ENCODE measurements around the gene HOXB5.
A peak's percentile ranks its signal among the peaks of the same experiment; 100 is the strongest.

HOXB5 gene

GRCh38 chr17:48603959-48604769 is 10.6 kb upstream of the HOXB5 start:
- no peak for DNase-seq (ENCODE audit: low read depth, low spot score)

DNA sequence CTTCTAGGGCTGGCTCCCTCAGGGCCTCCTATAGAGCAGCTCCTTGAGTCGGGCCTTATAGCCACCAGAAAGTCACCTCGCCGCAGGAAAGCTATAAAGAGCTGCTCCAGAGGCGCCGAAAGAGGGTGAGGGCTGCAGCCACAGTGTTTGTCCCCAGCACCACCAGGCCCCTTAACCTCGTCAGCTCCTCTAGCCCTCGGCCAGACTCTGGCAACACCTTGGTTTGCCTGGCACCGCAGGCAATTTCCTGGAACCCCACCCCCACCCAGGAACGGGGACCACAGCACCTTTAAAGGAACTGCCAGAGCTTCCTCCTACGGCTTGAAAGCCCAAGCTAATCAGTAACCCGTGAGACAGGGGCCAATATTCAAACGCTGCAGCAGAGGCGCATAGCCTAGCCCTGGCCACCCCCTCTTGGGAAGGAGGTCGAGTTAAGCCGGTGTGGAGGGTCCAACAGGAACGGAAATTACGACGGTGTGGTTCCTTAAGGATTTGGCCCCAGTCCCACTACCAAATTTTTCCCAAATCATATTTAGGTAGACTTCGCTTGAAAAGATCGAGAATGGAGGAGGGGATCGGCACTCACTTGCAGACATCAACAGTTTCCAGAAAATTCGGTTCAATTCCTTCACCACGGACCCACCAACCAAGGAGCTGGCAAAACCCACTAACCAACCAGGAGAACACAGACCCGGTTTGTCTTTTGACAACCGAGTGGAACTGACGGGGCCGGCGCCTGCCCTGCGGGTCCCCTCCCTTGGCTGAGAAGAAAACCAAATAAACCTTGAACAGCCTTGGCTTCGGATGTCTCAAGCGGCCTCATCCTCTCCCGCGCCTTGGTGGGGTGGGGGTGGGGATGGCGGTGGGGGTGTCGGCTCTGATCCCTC is 8.2 kb upstream of the HOXB5 start:
- no peak for DNase-seq (ENCODE audit: low read depth, low spot score)

DNA sequence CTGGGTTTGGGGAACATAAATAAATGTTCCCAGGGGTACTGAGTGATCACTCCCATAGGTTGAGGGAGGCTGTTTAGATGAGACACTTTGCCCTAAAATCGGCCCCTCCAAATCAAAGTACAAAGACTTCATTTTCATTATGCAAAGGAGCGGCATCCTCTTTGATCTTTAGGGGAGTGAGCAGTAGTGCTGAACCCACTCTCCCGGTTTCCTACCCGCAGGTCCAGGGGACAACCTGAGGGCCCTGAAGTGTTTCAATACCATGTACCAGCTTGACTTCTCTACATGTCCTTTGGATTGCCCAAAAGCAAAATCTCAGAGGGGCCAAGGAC is 7.6 kb upstream of the HOXB5 start:
- DNase-seq (ENCODE audit: low read depth, low spot score) = no peak

DNA sequence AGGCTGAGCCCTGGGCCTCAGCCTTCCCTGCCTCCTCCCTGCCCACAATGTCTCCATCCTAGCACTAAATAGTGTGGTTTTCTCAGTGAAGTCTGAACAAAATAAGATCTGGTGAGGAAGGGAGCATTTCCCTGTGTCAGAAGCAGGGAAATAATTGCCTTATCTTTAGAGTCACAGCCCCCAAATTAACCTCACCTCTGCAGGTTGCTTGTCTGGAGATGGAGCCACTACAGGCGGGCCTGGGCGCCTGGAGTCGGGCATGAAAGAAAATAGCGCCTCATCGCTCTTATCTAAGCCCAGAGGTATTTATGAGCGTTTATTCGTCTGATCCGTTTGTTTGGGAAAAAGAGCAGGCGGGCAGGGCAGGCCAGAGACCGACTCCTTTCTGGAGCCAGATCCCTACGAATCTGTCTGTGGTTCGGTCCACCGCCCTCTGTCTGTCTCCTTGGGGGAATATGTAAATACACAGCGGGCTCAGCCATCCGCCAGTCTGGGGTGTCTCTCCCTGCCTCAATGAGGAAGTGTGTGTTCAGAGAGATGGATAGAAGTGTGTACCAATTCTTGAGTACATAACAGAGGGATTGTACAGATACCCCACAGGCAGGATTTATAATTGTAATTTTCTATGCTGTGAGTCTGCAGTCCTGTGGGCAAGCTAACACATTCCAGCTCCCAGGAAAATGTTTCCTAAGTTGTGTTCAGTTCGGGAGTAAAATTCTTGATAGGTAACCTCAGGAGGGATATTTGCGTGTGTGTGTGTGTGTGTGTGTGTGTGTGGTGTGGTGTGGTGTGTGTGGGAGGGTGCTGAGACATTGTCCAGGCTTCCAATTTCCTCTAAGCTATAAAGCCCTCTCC is 6.9 kb upstream of the HOXB5 start:
- DNase-seq (ENCODE audit: low read depth, low spot score) = no peak

GRCh38 chr17:48599354-48599753 is 5.8 kb upstream of the HOXB5 start:
- no peak for DNase-seq (ENCODE audit: low read depth, low spot score)

DNA sequence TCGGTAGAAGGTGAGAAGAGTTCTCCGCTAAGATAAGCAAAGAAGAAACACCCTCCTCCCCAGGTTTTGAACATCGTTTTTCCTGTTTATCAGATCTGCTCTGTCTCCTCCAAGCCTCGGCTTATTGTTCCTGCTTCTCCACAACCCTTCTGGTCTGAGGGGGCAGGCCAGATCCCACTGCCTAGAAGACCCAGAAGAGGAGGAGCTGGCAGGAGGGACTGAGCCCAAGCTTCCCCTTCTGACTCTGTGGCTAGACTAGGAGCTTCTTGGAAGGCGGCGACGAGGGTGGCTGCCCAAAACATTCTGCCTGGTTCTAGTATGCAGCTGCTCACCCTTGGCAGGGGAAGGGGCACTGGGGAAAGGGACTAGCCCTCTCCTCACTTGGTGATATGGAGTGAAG is 5.2 kb upstream of the HOXB5 start:
- no peak for DNase-seq (ENCODE audit: low read depth, low spot score)

DNA sequence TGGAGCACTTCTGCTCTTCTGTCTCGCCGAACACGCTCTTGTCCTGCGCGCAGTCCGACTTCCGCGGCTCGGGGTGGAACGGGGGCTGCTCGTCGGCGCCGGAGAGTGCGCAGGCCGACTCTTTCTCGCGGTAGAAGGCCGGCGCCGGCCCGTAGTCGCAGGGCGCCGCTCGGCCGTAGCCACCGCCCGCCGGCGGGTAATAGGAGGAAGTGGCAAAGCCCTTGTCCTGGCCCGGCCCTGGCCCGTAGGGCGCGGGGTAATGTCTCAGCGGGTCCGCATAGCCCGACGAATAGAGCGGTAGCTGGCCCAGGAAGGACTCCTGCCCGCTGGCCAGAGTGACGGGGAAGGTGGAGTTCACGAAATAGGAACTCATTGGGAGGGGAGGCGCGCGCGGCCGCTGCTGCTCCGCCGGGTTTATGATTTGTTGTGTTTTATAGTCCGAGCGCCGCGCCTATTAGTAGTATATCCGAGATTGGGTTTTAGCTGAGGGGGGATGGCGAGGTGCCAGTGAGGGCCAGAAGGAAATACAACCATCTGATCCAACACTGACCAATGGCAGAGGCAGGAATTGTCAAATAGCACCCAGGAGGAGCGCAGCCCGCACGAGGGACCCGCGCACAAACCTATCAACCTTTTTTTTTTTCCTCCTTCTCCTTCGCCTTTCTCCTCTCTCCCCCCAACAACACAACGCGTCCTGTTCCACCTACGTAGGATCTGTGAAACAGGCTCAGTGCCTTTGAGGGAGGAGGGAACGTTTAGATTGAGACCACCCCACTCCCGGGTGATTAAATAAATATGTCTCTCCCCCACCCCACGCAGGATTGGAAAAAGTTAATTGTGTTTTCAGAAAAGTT is 4.4 kb upstream of the HOXB5 start:
- no peak for DNase-seq (ENCODE audit: low read depth, low spot score)

DNA sequence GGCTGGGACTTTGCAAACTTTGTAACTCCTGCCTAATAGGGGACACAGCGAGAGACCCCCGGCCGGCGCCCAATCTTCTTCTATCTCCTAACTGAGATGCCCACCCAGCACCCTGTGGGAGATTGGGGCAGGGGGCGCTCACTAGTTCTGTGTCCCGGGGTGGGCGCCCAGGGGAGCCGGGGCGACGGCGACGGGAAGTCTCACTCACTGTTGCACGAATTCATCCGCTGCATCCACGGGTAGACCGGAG is 3.9 kb upstream of the HOXB5 start:
- no peak for DNase-seq (ENCODE audit: low read depth, low spot score)

GRCh38 chr17:48596735-48597527 is 3.4 kb upstream of the HOXB5 start:
- DNase-seq (ENCODE audit: low read depth, low spot score) = no peak

GRCh38 chr17:48596000-48596734 is 2.6 kb upstream of the HOXB5 start:
- no peak for DNase-seq (ENCODE audit: low read depth, low spot score)

DNA sequence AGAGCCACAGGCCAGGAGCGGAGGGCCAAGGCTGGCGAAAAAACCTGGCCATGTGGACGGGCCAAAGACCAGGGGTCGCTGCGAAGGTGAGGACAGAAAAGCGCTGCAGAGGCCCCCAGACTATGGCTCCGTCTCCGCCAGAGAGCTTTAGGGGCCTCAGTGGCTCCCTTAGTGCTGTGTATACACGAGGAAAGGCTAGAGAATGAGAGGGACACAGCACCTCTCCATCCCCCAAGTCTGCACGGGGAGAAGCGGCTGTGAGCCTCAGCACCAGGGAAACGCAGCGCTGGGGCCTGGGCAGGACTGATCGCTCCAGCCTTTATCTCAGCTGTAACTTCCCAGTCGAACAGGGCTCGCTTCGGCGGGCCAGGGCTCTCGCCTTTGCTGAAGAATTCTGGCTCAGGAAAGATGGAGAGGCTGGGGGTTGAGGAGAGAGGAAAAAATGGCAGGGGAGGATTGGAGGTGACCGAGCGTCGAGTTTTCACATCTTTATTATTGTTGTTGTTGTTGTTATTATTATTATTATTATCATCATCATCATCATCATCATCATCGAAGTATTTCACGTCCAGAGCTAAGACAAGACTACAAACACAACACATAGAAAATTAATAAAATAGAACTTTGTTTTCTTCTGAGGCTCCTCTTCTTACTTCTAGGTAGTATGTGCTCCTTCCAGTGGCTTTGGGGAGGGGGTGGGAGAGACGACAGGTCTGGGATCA is 1.9 kb upstream of the HOXB5 start:
- no peak for DNase-seq (ENCODE audit: low read depth, low spot score)

DNA sequence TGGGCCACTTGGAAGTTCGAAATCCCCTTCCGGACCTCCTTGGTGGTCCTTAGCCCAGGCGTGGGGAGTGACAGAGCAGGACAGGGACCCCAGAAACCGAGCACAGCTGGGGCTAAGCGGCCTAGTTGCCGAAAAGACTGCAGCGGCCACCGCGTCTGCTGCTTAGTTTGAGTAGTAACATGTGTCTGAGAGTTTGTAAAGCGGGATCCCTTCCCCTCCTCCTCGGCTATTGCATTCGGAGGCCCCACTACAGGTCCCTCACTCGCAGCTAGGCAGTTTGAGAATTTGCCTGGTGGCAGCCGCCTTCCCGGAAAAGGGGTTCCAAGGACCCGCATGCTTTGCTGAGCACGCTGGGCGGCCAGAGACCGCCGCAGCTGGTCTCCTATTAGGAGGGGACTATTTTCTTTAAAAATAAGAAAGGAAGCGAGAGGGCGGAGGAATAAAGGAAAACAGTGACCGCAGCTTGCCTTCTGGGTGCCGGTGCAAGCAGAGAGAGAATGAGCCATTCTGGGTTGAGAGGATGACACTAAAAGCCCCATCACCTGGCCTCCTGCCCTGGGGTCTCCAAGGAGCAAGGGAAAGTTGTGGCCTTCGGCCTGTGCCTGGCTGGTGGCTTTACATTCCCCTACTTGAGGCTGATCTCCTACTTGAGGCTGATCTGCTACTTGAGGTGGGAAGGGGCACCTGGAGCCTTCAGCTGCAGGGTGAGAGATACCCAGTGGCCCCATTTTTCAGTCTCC is 1.1 kb upstream of the HOXB5 start:
- DNase-seq (ENCODE audit: low read depth, low spot score) = no peak

GRCh38 chr17:48593840-48594537 is 410 bp upstream of the HOXB5 start:
- DNase-seq (ENCODE audit: low read depth, low spot score) = peak; percentile 58

- no peak for DNase-seq (ENCODE audit: low read depth, low spot score)
Measured at GRCh38 chr17:48592577-48592976, 1.0 kb downstream of the HOXB5 start.

DNA sequence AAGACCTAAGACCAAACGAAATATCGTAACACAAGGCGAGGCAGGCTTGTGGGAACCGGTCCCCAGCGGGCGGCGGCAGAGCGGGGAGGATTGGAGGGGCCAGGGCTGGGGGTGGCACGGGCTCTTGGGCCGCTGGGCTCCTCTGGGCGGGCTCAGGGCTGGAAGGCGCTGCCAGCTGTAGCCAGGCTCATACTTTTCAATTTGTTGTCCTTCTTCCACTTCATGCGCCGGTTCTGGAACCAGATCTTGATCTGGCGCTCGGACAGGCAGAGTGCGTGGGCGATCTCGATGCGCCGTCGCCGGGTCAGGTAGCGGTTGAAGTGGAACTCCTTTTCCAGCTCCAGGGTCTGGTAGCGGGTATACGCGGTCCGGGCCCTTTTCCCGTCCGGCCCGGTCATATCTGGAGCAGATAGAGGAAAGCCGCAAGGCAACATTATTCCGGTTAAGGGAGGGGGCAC is 1.5 kb downstream of the HOXB5 start:
- DNase-seq (ENCODE audit: low read depth, low spot score) = no peak

GRCh38 chr17:48591255-48592056 is 2.1 kb downstream of the HOXB5 start:
- no peak for DNase-seq (ENCODE audit: low read depth, low spot score)

GRCh38 chr17:48590607-48591161 is 2.9 kb downstream of the HOXB5 start:
- DNase-seq (ENCODE audit: low read depth, low spot score) = no peak

All from activated CD4-positive, CD25-positive, alpha-beta regulatory T cell treated with anti-CD3 and anti-CD28 coated beads, Interleukin-2, amount 50 U/mL, for 16 hours (primary cell).